MM.1S (cell line): ENCODE measurements around the gene ABHD15.

Experiments used
- DNase-seq: peaks from one replicate; pipeline ENCODE4 v3.0.0-alpha.2; 2015
- H2AFZ ChIP-seq: fragments of 300-600 bp; sonication (generic); 2 replicates; pipeline ENCODE4 v1.6.0; 2016; ENCODE audit warnings: antibody characterized with exemption, low read length
- H3F3A ChIP-seq: fragments of 300-600 bp; sonication (generic); 2 replicates; pipeline ENCODE4 v1.6.1; 2016; ENCODE audit warnings: mild to moderate bottlenecking, antibody characterized with exemption, low read length, moderate library complexity, mixed read lengths; ENCODE audit not compliant: insufficient read depth
- H3K27ac ChIP-seq: fragments of 300-600 bp; sonication (generic); 2 replicates; pipeline ENCODE4 v1.5.1; 2016; ENCODE audit warnings: mild to moderate bottlenecking, low read length
- H3K27me3 ChIP-seq: fragments of 300-600 bp; sonication (generic); replicated peaks from 2 replicates; pipeline ENCODE4 v1.6.0; 2016; ENCODE audit warnings: low read length; ENCODE audit not compliant: insufficient read depth
- H3K36me3 ChIP-seq: fragments of 300-600 bp; sonication (generic); replicated peaks from 2 replicates; pipeline ENCODE4 v1.6.1; 2016; ENCODE audit warnings: mild to moderate bottlenecking, low read length, mixed read lengths; ENCODE audit not compliant: insufficient read depth
- H3K4me1 ChIP-seq: fragments of 300-600 bp; sonication (generic); 2 replicates; pipeline ENCODE4 v1.6.1; 2016; ENCODE audit warnings: low read length, mixed read lengths
- H3K4me2 ChIP-seq: fragments of 300-600 bp; sonication (generic); 2 replicates; pipeline ENCODE4 v1.6.0; 2016; ENCODE audit warnings: low read depth, low read length
- H3K4me3 ChIP-seq: fragments of 300-600 bp; sonication (generic); 2 replicates; pipeline ENCODE4 v1.5.1; 2016; ENCODE audit warnings: low read length, mixed read lengths
- H3K79me2 ChIP-seq: fragments of 300-600 bp; sonication (generic); 2 replicates; pipeline ENCODE4 v1.6.1; 2016; ENCODE audit warnings: mixed run types, low read length, mixed read lengths
- H3K9ac ChIP-seq: fragments of 300-600 bp; sonication (generic); 2 replicates; pipeline ENCODE4 v1.6.1; 2016; ENCODE audit warnings: low read length, mixed read lengths
- H3K9me2 ChIP-seq: fragments of 300-600 bp; sonication (generic); replicated peaks from 2 replicates; pipeline ENCODE4 v1.6.1; 2016; ENCODE audit warnings: mild to moderate bottlenecking, low read length, mixed read lengths; ENCODE audit not compliant: insufficient read depth
- H3K9me3 ChIP-seq: fragments of 300-600 bp; sonication (generic); replicated peaks from 2 replicates; pipeline ENCODE4 v1.6.1; 2016; ENCODE audit warnings: mild to moderate bottlenecking, low read length, mixed read lengths; ENCODE audit not compliant: insufficient read depth
- H4K20me1 ChIP-seq: fragments of 300-600 bp; sonication (generic); 2 replicates; pipeline ENCODE4 v1.6.1; 2016; ENCODE audit warnings: mild to moderate bottlenecking, low read length, moderate library complexity, mixed read lengths; ENCODE audit not compliant: insufficient read depth
- EZH2 ChIP-seq: fragments of 300-600 bp; sonication (generic); optimal IDR thresholded peaks from 2 replicates; pipeline ENCODE3; 2017; ENCODE audit warnings: low read depth, mild to moderate bottlenecking, antibody characterized with exemption, low read length, mixed read lengths
- EZH2phosphoT487 ChIP-seq: fragments of 300-600 bp; sonication (generic); IDR thresholded peaks from 2 replicates; pipeline ENCODE4 v1.6.1; 2018; ENCODE audit warnings: antibody characterized with exemption, low read length
- TF ChIP-seq, protein P1 (sequence below): fragments of 300-600 bp; sonication (generic); IDR thresholded peaks from 2 replicates; pipeline ENCODE4 v1.5.1; 2016; ENCODE audit warnings: antibody characterized with exemption, low read length, mixed read lengths

ABHD15 gene

DNA sequence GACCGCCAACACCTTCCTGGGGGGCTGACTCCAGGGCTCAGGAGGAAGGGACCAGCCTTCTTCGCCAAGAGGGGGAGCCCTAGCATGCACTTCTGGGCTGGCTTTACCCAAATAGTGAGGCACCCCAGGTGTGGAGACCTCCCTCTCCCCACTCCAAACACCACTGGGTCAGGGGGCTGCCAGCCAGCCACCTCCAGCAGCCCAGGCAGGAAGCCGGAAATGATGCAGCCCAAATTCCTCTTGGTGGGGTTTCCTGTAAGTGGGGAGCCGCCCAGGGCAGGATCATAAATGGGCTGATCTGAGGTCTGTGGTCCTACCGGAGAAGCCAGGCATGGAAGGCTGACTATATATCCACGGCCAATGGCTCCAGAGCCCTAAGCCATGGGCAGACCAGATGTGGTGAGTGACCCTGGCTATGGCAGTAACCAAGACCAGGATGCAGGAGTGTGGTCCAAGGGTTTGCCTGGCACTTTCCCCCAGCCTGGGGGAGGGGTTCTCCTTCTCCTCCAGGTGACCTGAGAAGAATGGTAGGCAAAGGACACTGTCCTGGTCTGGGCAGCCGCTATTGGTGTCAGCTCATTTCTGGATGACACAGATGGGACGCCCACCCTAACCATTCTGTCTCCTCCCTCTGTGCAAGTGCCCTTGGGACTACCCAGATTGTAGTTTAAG is 18.4 kb upstream of the ABHD15 start:
- H3K27ac ChIP-seq, result no peak overlapping the region
- H3K9ac ChIP-seq, result no peak overlapping the region
- H4K20me1 ChIP-seq, result no peaks in the 10 kb centered on the region
- TF ChIP-seq, protein P1, sequence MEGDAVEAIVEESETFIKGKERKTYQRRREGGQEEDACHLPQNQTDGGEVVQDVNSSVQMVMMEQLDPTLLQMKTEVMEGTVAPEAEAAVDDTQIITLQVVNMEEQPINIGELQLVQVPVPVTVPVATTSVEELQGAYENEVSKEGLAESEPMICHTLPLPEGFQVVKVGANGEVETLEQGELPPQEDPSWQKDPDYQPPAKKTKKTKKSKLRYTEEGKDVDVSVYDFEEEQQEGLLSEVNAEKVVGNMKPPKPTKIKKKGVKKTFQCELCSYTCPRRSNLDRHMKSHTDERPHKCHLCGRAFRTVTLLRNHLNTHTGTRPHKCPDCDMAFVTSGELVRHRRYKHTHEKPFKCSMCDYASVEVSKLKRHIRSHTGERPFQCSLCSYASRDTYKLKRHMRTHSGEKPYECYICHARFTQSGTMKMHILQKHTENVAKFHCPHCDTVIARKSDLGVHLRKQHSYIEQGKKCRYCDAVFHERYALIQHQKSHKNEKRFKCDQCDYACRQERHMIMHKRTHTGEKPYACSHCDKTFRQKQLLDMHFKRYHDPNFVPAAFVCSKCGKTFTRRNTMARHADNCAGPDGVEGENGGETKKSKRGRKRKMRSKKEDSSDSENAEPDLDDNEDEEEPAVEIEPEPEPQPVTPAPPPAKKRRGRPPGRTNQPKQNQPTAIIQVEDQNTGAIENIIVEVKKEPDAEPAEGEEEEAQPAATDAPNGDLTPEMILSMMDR, result peak; percentile 36
- no peak for TF ChIP-seq EZH2phosphoT487
- H3K79me2 ChIP-seq, result peaks cover 57% of the 10 kb centered on the region
- no peak overlapping the region for H2AFZ ChIP-seq
- H3K27me3 ChIP-seq, result no peaks in the 10 kb centered on the region
- no peak overlapping the region for H3K4me2 ChIP-seq
- no peaks in the 10 kb centered on the region for H3F3A ChIP-seq
- H3K9me2 ChIP-seq, result no peaks in the 10 kb centered on the region
- H3K9me3 ChIP-seq, result no peaks in the 10 kb centered on the region
- no peak overlapping the region for H3K4me3 ChIP-seq
- no peak for DNase-seq
- H3K36me3 ChIP-seq, result no peaks in the 10 kb centered on the region
- H3K4me1 ChIP-seq, result peaks cover 19% of the 10 kb centered on the region

DNA sequence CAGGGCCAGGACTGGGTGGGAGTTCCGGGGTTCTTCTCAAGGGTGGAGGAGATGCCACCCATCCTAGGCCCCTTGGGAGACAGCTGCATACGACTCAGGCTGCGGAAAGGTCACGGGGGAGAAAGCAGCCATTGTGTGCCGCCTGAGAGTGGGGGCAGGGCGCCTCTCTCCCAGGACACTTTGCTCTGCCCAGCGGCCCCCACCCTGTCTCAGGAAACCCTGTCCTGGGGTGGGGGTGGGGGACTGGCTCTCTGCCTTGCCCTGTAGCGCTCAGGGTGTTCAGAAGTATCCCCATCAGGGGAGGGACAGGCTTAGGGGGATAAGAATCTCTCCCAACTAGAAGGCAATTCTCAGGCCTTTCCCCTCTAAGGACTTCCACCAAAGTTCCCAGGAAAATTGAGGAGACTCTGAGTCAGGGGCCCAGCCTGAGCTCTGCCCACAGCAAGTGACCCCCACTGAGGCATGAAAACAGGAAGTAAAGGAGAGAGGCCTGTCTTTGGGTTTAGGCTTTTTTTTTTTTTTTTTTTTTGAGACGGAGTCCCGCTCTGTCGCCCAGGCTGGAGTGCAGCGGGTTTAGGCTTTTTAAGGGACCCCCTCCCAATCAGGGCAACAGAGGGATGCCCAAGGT is 17.7 kb upstream of the ABHD15 start:
- no peaks in the 10 kb centered on the region for H3K27me3 ChIP-seq
- no peaks in the 10 kb centered on the region for H4K20me1 ChIP-seq
- no peaks in the 10 kb centered on the region for H3F3A ChIP-seq
- peaks cover 15% of the 10 kb centered on the region; the same call in 1 of the 2 replicates for H3K4me1 ChIP-seq
- no peaks in the 10 kb centered on the region for H3K36me3 ChIP-seq
- no peaks in the 10 kb centered on the region for H3K9me3 ChIP-seq
- no peak overlapping the region for H3K9ac ChIP-seq
- H3K4me2 ChIP-seq, result no peak overlapping the region
- no peak overlapping the region for H2AFZ ChIP-seq
- H3K4me3 ChIP-seq, result no peak overlapping the region
- H3K9me2 ChIP-seq, result no peaks in the 10 kb centered on the region
- peaks cover 57% of the 10 kb centered on the region for H3K79me2 ChIP-seq
- H3K27ac ChIP-seq, result no peak overlapping the region
- DNase-seq, result no peak
- TF ChIP-seq, protein P1, result no peak
- no peak for TF ChIP-seq EZH2
- TF ChIP-seq EZH2phosphoT487, result no peak

DNA sequence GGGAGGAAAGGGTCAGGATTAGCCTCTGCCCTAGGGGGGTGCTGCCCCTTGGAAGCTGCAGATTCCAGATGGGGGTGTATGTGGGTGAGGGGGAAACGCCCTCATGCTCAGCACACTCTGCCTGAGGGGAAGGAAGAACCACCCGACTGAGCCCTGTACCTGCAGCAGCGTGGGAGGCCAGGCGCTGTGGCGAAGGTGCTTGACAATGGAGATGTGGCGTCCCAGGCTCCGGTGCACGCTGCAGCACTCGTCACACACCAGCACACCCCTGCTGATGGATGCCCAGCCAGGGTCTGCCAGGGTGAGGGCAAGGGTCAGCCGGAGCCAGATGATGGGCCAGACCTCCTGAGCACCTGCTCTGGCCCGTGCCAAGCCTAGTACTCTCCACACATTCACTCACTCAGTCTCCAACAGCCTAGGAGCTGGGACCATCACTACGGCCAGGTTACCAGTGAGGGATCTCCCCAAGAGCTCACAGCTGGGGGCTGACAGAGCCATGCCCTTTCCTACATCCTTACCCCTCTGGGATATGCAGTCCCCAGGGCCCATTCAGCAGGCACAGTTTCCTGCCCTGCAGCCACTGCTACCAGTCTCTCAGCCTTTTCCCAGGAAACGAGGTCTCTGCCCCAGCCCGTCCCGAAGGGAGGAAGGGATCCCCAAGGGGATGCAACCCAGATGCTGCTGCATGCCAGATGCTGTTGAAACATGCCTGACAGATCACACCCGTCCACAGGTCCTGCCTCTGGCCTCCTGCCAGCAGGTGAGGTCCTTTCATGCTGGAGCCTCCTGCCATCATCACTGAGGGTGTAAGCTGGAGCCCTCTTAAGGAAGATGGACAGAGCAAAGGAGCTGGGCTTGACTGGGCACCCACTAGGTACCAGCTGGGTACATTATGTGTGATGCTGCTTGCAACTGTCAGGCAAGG is 16.7 kb upstream of the ABHD15 start:
- H4K20me1 ChIP-seq, result no peaks in the 10 kb centered on the region
- TF ChIP-seq EZH2, result no peak
- no peak for TF ChIP-seq EZH2phosphoT487
- TF ChIP-seq, protein P1, result no peak
- H3K9ac ChIP-seq, result no peak overlapping the region
- no peaks in the 10 kb centered on the region for H3K27me3 ChIP-seq
- H3K36me3 ChIP-seq, result no peaks in the 10 kb centered on the region
- H3K9me3 ChIP-seq, result no peaks in the 10 kb centered on the region
- no peaks in the 10 kb centered on the region for H3F3A ChIP-seq
- DNase-seq, result no peak
- no peak overlapping the region for H3K27ac ChIP-seq
- no peak overlapping the region for H3K4me3 ChIP-seq
- H3K4me2 ChIP-seq, result no peak overlapping the region
- peaks cover 54% of the 10 kb centered on the region for H3K79me2 ChIP-seq
- peaks cover 15% of the 10 kb centered on the region; the same call in 1 of the 2 replicates for H3K4me1 ChIP-seq
- H2AFZ ChIP-seq, result no peak overlapping the region
- no peaks in the 10 kb centered on the region for H3K9me2 ChIP-seq
